ENCODE results near the gene BRD3.

BRD3 gene

DNA sequence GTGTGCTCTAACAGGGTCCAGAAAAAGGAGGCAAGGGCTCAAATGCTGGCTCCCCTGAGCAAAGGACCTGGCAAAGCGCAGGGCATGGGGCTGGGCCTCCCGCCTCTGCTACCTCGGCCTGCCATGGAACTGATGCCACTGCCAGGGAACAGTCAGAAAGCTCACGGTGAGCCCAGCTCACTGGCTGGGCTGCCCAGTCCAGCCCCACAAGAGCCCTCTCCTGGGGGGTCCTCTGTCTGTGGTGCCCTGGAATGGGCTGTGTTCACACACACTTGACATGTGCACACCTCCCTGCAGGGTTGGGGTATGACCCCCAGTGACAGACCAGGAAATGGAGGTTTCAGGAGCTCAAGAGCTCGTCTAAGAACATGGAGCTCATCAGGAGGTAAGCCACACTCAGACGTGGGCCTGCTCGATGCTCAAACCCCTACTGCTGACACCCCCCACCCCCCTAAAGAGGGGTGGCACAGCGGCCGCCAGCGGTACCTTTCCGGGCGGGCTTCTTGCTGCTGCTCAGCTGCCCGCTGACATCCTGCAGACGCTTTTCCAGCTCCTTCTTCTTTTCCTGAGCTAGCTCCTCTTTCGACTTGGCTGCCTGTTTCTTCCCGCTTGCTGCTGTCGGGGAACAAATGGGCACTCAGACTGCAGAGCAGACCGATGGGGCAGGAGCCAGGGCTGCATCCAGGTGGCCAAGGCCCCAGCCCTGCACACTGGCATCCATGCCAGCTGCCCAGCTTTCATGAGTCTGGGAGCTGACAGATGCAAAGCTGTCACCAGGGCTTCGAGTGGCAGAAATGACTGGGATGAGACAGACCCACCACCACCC, 33.4 kb downstream of the BRD3 start:
- TF ChIP-seq CTCF (conservative IDR thresholded peaks at IDR 0.05; ENCODE audit: low read depth, low read length), result no peak
- no peak overlapping the region for H3K4me3 ChIP-seq (ENCODE audit: low read length)
- no peak for DNase-seq (ENCODE audit: low read depth)

DNA sequence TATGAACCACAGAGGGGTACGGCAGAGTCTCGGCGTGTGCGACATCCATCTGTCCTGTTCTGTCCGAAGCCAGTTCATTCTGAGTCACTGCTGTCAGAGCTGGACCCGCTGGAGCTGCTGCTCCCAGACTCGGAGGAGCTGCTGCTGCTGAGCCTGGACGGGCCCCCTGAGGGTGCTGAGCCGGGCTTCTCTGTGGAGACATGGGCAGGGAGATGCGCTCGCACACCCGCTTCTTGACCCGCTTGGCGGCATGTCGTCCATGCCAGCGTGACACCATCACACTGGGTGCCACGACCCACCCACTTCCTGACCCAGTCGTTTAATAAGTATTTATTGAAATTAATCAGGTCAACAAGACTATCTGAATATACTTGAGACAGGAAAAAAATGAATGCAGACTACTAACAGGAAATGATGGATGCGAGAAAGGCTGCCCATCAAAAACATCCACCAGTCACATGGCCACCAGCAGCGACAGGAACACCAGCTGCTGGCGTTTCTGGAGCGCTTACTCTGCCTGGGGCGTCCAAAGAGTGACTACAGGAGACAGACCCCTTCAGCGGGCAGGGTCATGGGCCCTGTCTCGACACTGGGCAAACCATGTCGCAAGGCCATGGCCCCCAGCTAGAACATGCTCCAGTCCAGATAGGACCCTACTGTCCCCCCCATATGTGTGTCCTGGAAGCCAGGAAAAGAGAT, 34.2 kb downstream of the BRD3 start:
- no peak for TF ChIP-seq CTCF (conservative IDR thresholded peaks at IDR 0.05; ENCODE audit: low read depth, low read length)

DNA sequence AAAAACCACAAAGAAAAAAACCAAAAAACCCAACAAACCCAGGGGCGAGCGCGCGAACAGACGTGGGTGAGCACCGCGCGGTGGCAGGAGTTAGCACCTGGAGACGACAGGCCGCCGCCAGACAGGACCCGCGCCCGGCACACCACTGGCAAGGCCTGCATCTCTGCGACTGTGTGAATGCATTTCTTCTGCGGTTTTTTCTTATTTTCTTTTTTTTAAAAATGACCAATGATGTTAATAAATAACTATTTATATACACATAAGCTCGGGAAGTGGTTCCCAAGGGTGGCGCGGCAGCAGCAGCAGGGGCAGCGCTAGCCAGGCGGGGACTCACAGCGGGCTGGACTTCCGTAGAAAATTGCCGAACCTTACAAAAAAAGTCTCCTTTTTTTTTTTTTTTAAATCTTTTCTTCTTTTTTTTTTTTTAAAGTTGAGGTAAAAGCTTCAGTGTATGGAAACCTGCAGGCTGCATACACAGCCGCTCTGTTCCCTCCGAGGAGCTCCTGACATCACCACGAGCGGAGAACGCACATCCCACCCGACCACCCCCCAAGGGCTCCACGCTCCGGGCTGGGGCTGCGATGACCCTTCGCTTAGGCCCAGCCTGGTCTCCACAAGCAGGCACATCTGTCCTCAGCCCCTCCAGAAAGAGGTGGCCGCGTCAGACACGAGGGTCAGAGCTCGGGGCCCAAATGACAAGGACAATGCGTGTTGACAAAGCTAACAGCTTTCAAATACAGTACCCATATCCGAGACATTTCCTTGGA, 35.2 kb downstream of the BRD3 start:
- TF ChIP-seq CTCF (conservative IDR thresholded peaks at IDR 0.05; ENCODE audit: low read depth, low read length), result no peak
- no peak overlapping the region for H3K4me3 ChIP-seq (ENCODE audit: low read length)
- DNase-seq (ENCODE audit: low read depth), result no peak

More for the DNA sequence above, 34.2 kb downstream of the BRD3 start:
- no peak overlapping the region for H3K4me3 ChIP-seq (ENCODE audit: low read length)
- DNase-seq (ENCODE audit: low read depth), result no peak

DNA sequence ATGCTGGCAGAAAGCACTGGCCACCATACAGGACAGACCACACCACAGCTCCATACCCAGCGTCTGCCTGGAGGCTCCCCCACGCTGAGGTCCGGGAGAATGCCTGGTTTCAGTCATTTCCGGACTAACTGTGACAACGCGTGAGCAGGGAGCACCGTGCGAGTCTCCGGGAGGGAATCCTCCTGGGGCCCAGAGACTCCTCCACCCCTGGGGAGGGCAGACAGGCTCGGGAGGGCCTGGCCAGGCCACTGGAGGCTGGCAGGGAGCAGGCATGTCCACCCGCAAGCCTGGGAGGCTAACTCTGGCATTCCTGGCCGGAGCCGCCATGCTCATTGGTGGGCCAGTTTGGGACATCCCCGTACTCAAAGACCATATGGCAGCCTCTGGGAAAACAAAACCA, 36.0 kb downstream of the BRD3 start:
- no peak overlapping the region for H3K4me3 ChIP-seq (ENCODE audit: low read length)
- no peak for TF ChIP-seq CTCF (conservative IDR thresholded peaks at IDR 0.05; ENCODE audit: low read depth, low read length)
- no peak for DNase-seq (ENCODE audit: low read depth)

- no peak for TF ChIP-seq CTCF (conservative IDR thresholded peaks at IDR 0.05; ENCODE audit: low read depth, low read length)
- no peak overlapping the region for H3K4me3 ChIP-seq (ENCODE audit: low read length)
- DNase-seq (ENCODE audit: low read depth), result no peak
These were observed 36.9 kb downstream of the BRD3 start for GRCh38 chr9:134030821-134031470.

- DNase-seq (ENCODE audit: low read depth), result no peak
- TF ChIP-seq CTCF (conservative IDR thresholded peaks at IDR 0.05; ENCODE audit: low read depth, low read length), result no peak
- no peak overlapping the region for H3K4me3 ChIP-seq (ENCODE audit: low read length)
These were observed 38.3 kb downstream of the BRD3 start for GRCh38 chr9:134029248-134030226.

Data from retinal pigment epithelial cell (primary cell).